Stimulated activated CD8-positive, alpha-beta memory T cell treated with anti-CD3 and anti-CD28 coated beads, Interleukin-12 subunit alpha, Interleukin-12 subunit beta, amount 100 ng/mL, for 24 hours (primary cell): ENCODE measurements around the gene EFNA3.

ENCODE experiments used
- DNase-seq: peaks from one replicate; pipeline ENCODE4 v3.0.0-alpha.2; 2020; ENCODE audit errors: extremely low read depth

The EFNA3 gene

GRCh38 chr1:155131285-155131684 is 52.6 kb downstream of the EFNA3 start:
- no peak for DNase-seq

GRCh38 chr1:155131856-155132255 is 53.2 kb downstream of the EFNA3 start:
- no peak for DNase-seq

GRCh38 chr1:155133799-155134281 is 55.2 kb downstream of the EFNA3 start:
- DNase-seq: no peak

- DNase-seq: no peak
These were observed 55.7 kb downstream of the EFNA3 start for GRCh38 chr1:155134322-155134721.

- DNase-seq: no peak
These were observed 56.3 kb downstream of the EFNA3 start for GRCh38 chr1:155134880-155135414.

GRCh38 chr1:155135415-155136028 is 56.9 kb downstream of the EFNA3 start, which contains the start of gene SLC50A1:
TSS of gene SLC50A1 (plus strand) at chr1:155135852. CDS start at chr1:155135912, 60 bp downstream.
- DNase-seq: peak; percentile 80

- no peak for DNase-seq
These were observed 58.1 kb downstream of the EFNA3 start for GRCh38 chr1:155136748-155137147.
